ENCODE data around the gene AOPEP. TPM values are rescaled to one million over a fixed set of nuclear protein-coding genes. Genes with fewer than 3 reads are reported as not detected.
A peak's percentile ranks its signal among the peaks of the same experiment; 100 is the strongest.

AOPEP gene
- total and polyA plus RNA-seq, 2 of the 13 experiments (the other 11 are each of a cell fraction or from before 2014, with no cell fraction given) = 22.2 to 41.6 TPM

GRCh38 chr9:94706922-94707321, 19.6 kb upstream of the AOPEP start (continued):
- TF ChIP-seq, protein P1, sequence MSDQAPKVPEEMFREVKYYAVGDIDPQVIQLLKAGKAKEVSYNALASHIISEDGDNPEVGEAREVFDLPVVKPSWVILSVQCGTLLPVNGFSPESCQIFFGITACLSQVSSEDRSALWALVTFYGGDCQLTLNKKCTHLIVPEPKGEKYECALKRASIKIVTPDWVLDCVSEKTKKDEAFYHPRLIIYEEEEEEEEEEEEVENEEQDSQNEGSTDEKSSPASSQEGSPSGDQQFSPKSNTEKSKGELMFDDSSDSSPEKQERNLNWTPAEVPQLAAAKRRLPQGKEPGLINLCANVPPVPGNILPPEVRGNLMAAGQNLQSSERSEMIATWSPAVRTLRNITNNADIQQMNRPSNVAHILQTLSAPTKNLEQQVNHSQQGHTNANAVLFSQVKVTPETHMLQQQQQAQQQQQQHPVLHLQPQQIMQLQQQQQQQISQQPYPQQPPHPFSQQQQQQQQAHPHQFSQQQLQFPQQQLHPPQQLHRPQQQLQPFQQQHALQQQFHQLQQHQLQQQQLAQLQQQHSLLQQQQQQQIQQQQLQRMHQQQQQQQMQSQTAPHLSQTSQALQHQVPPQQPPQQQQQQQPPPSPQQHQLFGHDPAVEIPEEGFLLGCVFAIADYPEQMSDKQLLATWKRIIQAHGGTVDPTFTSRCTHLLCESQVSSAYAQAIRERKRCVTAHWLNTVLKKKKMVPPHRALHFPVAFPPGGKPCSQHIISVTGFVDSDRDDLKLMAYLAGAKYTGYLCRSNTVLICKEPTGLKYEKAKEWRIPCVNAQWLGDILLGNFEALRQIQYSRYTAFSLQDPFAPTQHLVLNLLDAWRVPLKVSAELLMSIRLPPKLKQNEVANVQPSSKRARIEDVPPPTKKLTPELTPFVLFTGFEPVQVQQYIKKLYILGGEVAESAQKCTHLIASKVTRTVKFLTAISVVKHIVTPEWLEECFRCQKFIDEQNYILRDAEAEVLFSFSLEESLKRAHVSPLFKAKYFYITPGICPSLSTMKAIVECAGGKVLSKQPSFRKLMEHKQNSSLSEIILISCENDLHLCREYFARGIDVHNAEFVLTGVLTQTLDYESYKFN (CRISPR knock-in tag; conservative IDR thresholded peaks at IDR 0.05) = peak; percentile 75
- TF ChIP-seq GFI1 (CRISPR knock-in tag; IDR thresholded peaks at IDR 0.05; ENCODE audit: borderline replicate concordance) (0 out of 2 replicates have a peak, but pooled peaks have one; percentile 38), ZSCAN31 (CRISPR knock-in tag; IDR thresholded peaks at IDR 0.05; ENCODE audit: low read depth) (no peak), ZBTB25 (CRISPR knock-in tag; IDR thresholded peaks at IDR 0.05) (peak; percentile 58; the same call in 1 of the 2 replicates), ZNF354B (CRISPR knock-in tag; IDR thresholded peaks at IDR 0.05) (0 out of 2 replicates have a peak, but pooled peaks have one; percentile 37), ELF4 (CRISPR knock-in tag; IDR thresholded peaks at IDR 0.05; ENCODE audit: borderline replicate concordance) (no peak), PPARG (CRISPR knock-in tag; conservative IDR thresholded peaks at IDR 0.05) (peak; percentile 88), MAZ (IDR thresholded peaks at IDR 0.05; ENCODE audit: borderline replicate concordance, low read depth, low read length) (no peak), MAZ (CRISPR knock-in tag; IDR thresholded peaks at IDR 0.05; ENCODE audit: low read depth) (no peak), RAD51 (IDR thresholded peaks at IDR 0.05; ENCODE audit: borderline replicate concordance) (no peak), KAT8 (CRISPR knock-in tag; IDR thresholded peaks at IDR 0.05) (0 out of 2 replicates have a peak, but pooled peaks have one; percentile 16), MEIS2 (CRISPR knock-in tag; IDR thresholded peaks at IDR 0.05) (no peak), MAFG (CRISPR knock-in tag; IDR thresholded peaks at IDR 0.05) (no peak), ISL2 (CRISPR knock-in tag; IDR thresholded peaks at IDR 0.05) (0 out of 2 replicates have a peak, but pooled peaks have one; percentile 21), TRIM22 (IDR thresholded peaks at IDR 0.05) (no peak), ZNF3 (CRISPR knock-in tag; IDR thresholded peaks at IDR 0.05) (peak; percentile 76; the same call in 1 of the 2 replicates), HMGA1 (CRISPR knock-in tag; conservative IDR thresholded peaks at IDR 0.05) (no peak)
